Nephron progenitor cell (in vitro differentiated cells): ENCODE measurements around the gene KCNQ1.

Experiments used
- DNase-seq: peaks from one replicate; pipeline ENCODE4 v3.0.0; 2021
- H3K27ac Mint-ChIP-seq: 2 replicates; pipeline ENCODE4 v1.8.0; 2021; ENCODE audit warnings: mild to moderate bottlenecking, moderate library complexity, mixed read lengths
- H3K27me3 Mint-ChIP-seq: 2 replicates; pipeline ENCODE4 v1.8.0; 2021; ENCODE audit warnings: mild to moderate bottlenecking, low read depth, mixed read lengths; ENCODE audit not compliant: poor library complexity
- H3K36me3 Mint-ChIP-seq: 2 replicates; pipeline ENCODE4 v1.8.0; 2021; ENCODE audit warnings: low read depth, mixed read lengths
- H3K4me1 Mint-ChIP-seq: 2 replicates; pipeline ENCODE4 v1.8.0; 2021; ENCODE audit warnings: mixed read lengths
- H3K4me3 Mint-ChIP-seq: 2 replicates; pipeline ENCODE4 v1.8.0; 2021; ENCODE audit warnings: mild to moderate bottlenecking, moderate library complexity, mixed read lengths
- H3K9me3 Mint-ChIP-seq: 2 replicates; pipeline ENCODE4 v1.8.0; 2021; ENCODE audit warnings: mild to moderate bottlenecking, moderate library complexity, mixed read lengths
- TF ChIP-seq, protein P1 (sequence below): fragments of 200-600 bp; sonication (generic); IDR thresholded peaks from 2 replicates; pipeline ENCODE4 v1.5.0; 2021; ENCODE audit warnings: antibody characterized with exemption

KCNQ1 gene

DNA sequence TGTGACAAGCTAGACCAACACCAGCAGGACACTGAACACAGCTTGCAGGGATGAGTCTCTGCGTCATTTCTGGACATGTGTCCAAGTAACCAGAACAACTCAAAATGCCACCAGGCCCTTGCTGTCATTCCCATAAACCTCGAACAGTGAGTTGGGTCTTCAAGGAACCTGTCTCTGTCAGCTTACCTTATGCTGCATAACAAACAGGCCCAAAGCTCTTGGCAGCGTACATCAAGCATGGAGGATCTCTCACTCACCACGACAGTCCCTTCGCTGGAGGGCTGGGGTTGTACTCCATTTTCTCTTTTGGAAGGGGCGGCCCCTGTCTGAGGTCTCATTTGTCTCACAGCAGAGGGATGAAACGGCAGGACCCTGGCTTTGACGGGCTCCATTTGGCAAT is 434.0 kb downstream of the KCNQ1 start:
- no peak overlapping the region for H3K27ac Mint-ChIP-seq
- H3K9me3 Mint-ChIP-seq, result peaks cover 40% of the 10 kb centered on the region
- peaks cover 10% of the 10 kb centered on the region for H3K27me3 Mint-ChIP-seq
- H3K36me3 Mint-ChIP-seq, result peaks cover 42% of the 10 kb centered on the region
- no peak overlapping the region for H3K4me3 Mint-ChIP-seq
- DNase-seq, result no peak
- TF ChIP-seq, protein P1, sequence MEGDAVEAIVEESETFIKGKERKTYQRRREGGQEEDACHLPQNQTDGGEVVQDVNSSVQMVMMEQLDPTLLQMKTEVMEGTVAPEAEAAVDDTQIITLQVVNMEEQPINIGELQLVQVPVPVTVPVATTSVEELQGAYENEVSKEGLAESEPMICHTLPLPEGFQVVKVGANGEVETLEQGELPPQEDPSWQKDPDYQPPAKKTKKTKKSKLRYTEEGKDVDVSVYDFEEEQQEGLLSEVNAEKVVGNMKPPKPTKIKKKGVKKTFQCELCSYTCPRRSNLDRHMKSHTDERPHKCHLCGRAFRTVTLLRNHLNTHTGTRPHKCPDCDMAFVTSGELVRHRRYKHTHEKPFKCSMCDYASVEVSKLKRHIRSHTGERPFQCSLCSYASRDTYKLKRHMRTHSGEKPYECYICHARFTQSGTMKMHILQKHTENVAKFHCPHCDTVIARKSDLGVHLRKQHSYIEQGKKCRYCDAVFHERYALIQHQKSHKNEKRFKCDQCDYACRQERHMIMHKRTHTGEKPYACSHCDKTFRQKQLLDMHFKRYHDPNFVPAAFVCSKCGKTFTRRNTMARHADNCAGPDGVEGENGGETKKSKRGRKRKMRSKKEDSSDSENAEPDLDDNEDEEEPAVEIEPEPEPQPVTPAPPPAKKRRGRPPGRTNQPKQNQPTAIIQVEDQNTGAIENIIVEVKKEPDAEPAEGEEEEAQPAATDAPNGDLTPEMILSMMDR, result no peak
- H3K4me1 Mint-ChIP-seq, result peaks cover 16% of the 10 kb centered on the region

DNA sequence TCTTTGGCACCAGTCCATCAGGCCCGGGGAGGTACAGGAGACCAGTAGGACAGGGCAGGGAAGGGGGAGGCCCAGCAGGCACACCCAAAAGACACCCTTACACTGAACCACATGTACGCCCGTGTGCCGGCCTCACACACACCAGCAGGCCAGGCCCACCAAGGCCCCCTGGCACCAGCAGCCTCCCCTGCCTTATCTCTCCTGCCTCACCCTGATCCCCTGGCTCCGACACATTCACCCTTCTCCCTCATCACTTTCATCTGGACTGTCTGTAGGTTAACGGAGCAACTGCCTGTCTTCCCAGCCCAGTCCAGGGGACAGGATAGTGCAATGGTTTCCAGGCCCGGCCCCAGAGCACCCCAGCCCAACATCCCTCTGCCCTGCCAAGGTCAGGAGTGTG is 435.8 kb downstream of the KCNQ1 start:
- peaks cover 16% of the 10 kb centered on the region for H3K4me1 Mint-ChIP-seq
- no peak overlapping the region for H3K27ac Mint-ChIP-seq
- peaks cover 23% of the 10 kb centered on the region for H3K9me3 Mint-ChIP-seq
- peaks cover 29% of the 10 kb centered on the region for H3K36me3 Mint-ChIP-seq
- no peak for DNase-seq
- H3K27me3 Mint-ChIP-seq, result peaks cover 6% of the 10 kb centered on the region
- no peak overlapping the region for H3K4me3 Mint-ChIP-seq
- TF ChIP-seq, protein P1, result no peak

DNA sequence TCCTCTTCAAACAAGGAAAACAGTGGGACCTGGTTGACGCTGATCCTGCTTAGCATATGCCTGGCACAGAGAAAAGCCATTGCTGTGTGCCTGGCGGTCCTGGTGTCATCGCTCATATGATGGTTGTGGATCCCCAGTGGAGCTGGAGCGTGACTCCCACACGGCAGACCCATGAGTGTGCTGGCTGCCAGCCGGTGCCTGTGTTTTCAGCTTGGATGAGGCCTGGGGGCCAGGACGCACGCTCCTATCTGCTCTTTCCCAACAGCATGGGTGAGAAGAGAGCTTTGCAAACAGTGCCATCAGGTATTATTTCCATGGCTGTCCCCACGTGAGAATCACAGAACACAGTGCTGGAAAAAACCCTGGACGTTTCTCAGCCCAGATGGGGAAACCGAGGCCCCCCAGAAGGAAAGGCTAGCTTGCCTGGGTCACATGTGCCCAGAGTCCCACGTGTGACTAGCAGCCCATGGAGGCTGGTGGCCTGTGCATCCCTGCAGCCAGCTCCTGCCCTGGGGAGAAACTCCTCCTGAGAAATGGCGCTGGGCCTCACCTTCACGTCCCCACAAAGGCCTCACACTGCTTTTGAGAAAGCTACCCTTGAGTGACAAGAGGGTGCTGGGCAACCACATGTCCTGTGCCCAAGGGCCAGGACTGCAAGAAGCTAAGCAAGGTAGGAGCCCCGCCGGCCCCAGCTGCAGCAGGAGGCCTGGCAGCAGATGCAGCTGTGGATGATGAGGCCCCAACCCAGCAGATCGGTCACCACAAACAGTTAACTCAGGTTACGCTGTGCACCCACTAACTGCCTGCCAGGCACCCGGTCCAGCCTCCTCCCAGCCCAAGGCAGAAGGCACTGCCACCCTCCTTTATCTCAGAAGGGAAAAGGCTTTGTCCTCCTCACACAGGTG is 436.5 kb downstream of the KCNQ1 start:
- Mint-ChIP-seq H3K27me3 (peaks cover 6% of the 10 kb centered on the region), H3K9me3 (peaks cover 18% of the 10 kb centered on the region), H3K27ac (no peak overlapping the region), H3K4me1 (peaks cover 16% of the 10 kb centered on the region), H3K36me3 (peaks cover 25% of the 10 kb centered on the region), H3K4me3 (no peak overlapping the region)
- TF ChIP-seq, protein P1, result no peak
- no peak for DNase-seq

DNA sequence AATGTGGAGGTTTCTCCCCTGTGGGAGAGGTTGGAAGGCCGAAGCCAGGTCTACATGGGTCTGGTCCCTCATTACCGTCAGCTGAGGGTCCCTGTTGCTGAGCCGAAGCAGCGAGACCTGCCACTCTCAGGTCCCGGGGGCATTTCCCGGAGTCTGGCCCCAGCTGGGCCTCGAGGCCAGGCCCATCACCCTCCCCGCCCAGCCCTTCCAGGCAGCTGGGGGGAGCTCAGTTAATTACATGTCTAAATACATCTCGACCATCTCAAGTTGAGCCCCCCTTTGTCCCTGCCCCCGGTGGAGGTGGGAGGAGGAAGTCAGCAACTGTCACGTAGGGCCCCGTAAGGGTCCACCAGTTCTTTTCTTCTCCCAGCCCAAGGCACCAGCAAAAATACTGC is 437.2 kb downstream of the KCNQ1 start:
- Mint-ChIP-seq H3K4me1 (peaks cover 22% of the 10 kb centered on the region), H3K4me3 (peak overlapping the region; percentile 93), H3K27me3 (peaks cover 9% of the 10 kb centered on the region), H3K9me3 (peaks cover 12% of the 10 kb centered on the region), H3K36me3 (peaks cover 25% of the 10 kb centered on the region), H3K27ac (no peak overlapping the region)
- DNase-seq, result no peak
- TF ChIP-seq, protein P1, result no peak

DNA sequence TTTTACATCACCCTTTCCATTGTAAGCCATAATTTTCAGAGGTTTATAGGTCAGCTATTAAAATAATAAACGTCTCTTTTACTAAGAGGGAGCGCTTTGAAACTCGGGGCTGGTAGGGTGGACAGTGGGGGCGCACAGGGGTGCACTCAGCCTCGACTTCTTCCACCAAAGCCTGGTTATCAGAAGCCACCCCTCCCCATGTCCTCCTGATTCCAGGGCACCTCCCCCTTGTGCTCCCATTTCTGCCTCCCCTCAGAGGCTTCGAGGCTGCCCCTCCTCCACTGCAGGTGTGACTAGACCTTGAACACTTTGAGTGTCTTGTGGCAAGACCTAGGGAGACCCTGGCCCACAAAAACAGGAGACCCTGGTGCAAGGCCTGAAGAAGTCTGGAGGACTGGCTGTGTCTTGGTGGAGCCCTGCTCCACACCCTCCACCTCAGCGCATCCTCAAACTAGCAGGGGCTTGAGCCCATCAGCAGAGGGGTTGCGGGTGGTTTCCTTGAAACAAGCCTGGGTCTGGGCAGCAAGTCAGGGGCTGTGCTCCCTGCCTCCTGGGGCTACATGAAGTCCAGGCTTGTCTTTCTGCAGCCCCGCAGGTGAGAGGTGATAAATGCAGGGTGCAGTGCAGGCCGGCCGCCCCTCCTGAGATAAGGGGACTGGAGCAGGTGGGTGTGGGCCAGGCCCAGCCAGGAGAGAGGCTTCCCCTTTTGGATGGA is 437.7 kb downstream of the KCNQ1 start:
- Mint-ChIP-seq H3K27me3 (peaks cover 14% of the 10 kb centered on the region), H3K4me3 (peak overlapping the region; percentile 93), H3K36me3 (peaks cover 25% of the 10 kb centered on the region), H3K4me1 (peaks cover 28% of the 10 kb centered on the region), H3K27ac (peak overlapping the region; percentile 97), H3K9me3 (peaks cover 9% of the 10 kb centered on the region)
- TF ChIP-seq, protein P1, result no peak
- no peak for DNase-seq
